A673 (cell line): ENCODE measurements around the gene RASSF7. TPM values are rescaled to one million over a fixed set of nuclear protein-coding genes. Genes with fewer than 3 reads are reported as not detected.

Source experiments
- BruUV-seq: library from RNA; stranded (reverse); fragments of 400-500 nt; replicated peaks from 2 replicates; lab custom pipeline; 2021; lab: Mats Ljungman, UMichigan
- CTCF ChIA-PET: fragments of 300-600 bp; sonication (Branson Sonifier 250); formaldehyde crosslinking; loops from one replicate; lab custom pipeline; 2022; ENCODE audit warnings: antibody characterized with exemption; lab: Charles Lee
- POLR2A ChIA-PET: fragments of 300-600 bp; sonication (Branson Sonifier 250); formaldehyde crosslinking; loops from one replicate; lab custom pipeline; 2022; ENCODE audit warnings: antibody characterized with exemption; ENCODE audit not compliant: low non-redundant PET; lab: Charles Lee
- DNase-seq: peaks from one replicate; pipeline ENCODE4 v3.0.0-alpha.2; 2015; ENCODE audit warnings: low spot score
- H3K27ac ChIP-seq: fragments of 200-600 bp; sonication (generic); 2 replicates; pipeline ENCODE4 v1.5.1; 2016; ENCODE audit warnings: mixed run types, low read depth, mild to moderate bottlenecking, mixed read lengths, antibody characterized with exemption, low read length; ENCODE audit not compliant: poor library complexity, severe bottlenecking
- H3K27me3 ChIP-seq: fragments of 200-600 bp; sonication (generic); replicated peaks from 2 replicates; pipeline ENCODE4 v1.6.1; 2017; ENCODE audit warnings: mixed run types, low read depth, mild to moderate bottlenecking, mixed read lengths, antibody characterized with exemption, low read length; ENCODE audit not compliant: insufficient read depth, poor library complexity
- H3K36me3 ChIP-seq: fragments of 200-600 bp; sonication (generic); 2 replicates; pipeline ENCODE4 v1.6.1; 2016; ENCODE audit warnings: mixed run types, mild to moderate bottlenecking, mixed read lengths, antibody characterized with exemption, low read length; ENCODE audit not compliant: insufficient read depth, poor library complexity, severe bottlenecking
- H3K4me1 ChIP-seq: fragments of 200-600 bp; sonication (generic); 2 replicates; pipeline ENCODE4 v1.6.1; 2017; ENCODE audit warnings: mixed run types, mild to moderate bottlenecking, mixed read lengths, antibody characterized with exemption, low read length; ENCODE audit not compliant: insufficient read depth, poor library complexity, severe bottlenecking
- H3K4me3 ChIP-seq: fragments of 200-600 bp; sonication (generic); 2 replicates; pipeline ENCODE4 v1.5.1; 2016; ENCODE audit warnings: low read depth, mixed run types, mild to moderate bottlenecking, mixed read lengths, low read length; ENCODE audit not compliant: poor library complexity, severe bottlenecking
- H3K9me3 ChIP-seq: fragments of 200-600 bp; sonication (generic); 2 replicates; pipeline ENCODE4 v1.6.1; 2016; ENCODE audit warnings: mixed run types, low read depth, mild to moderate bottlenecking, mixed read lengths, antibody characterized with exemption, low read length; ENCODE audit not compliant: poor library complexity, severe bottlenecking
- CTCF ChIP-seq: fragments of 300-800, 200-600 bp; sonication (generic); conservative IDR thresholded peaks from 2 replicates; pipeline ENCODE4 v1.5.1; 2017; ENCODE audit warnings: low read depth, mild to moderate bottlenecking, antibody characterized with exemption, low read length, moderate library complexity, mixed read lengths
- EZH2 ChIP-seq: fragments of 200-600 bp; sonication (generic); IDR thresholded peaks from 2 replicates; pipeline ENCODE4 v1.6.1; 2017; ENCODE audit warnings: borderline replicate concordance, low read depth, mild to moderate bottlenecking, mixed read lengths, antibody characterized with exemption, low read length; ENCODE audit not compliant: poor library complexity, severe bottlenecking
- intact Hi-C: fragments of 100-400 bp; cut with micrococcal nuclease; formaldehyde crosslinking; loops from one replicate; pipeline ENCODE4 v1.10.0; 2022; ENCODE audit not compliant: unreplicated experiment
- total RNA-seq: library from RNA; stranded (reverse); gene quantifications from 2 replicates; pipeline ENCODE4 v1.2.3, GENCODE V29; 2021

Gene RASSF7
- total RNA-seq, 1 experiment from 2014 or later, result 4.6 TPM

- Histone ChIP-seq H3K9me3 (no peaks in the 10 kb centered on the region), H3K4me1 (peaks cover 17% of the 10 kb centered on the region), H3K4me3 (peak within 1 kb of the TSS; percentile 71), H3K27me3 (no peaks in the 10 kb centered on the region), H3K27ac (peak within 1 kb of the TSS; percentile 93), H3K36me3 (peaks cover 11% of the 10 kb centered on the region)
- BruUV-seq, result no TSS peak
- DNase-seq, result peak; percentile 93
- intact Hi-C loops, result no loop called here
- ChIA-PET POLR2A (no interaction called here), CTCF (no interaction called here)
- TF ChIP-seq EZH2 (no peak), CTCF (no peak)
Observed at GRCh38 chr11:536841-537621, 23.7 kb upstream of the RASSF7 start, which contains the start of gene LRRC56. Gene LRRC56, plus strand, starts transcription at chr11:537527. Its CDS starts 3,158 bp downstream, at chr11:540685.

- H3K4me1 ChIP-seq, result peaks cover 17% of the 10 kb centered on the region
- peak overlapping the region; percentile 71 for H3K4me3 ChIP-seq
- H3K9me3 ChIP-seq, result no peaks in the 10 kb centered on the region
- no peak for DNase-seq
- TF ChIP-seq EZH2 (no peak), CTCF (no peak)
- intact Hi-C loops, result no loop called here
- POLR2A ChIA-PET, result no interaction called here
- no peaks in the 10 kb centered on the region for H3K27me3 ChIP-seq
- CTCF ChIA-PET, result no interaction called here
- no TSS peak for BruUV-seq
- H3K27ac ChIP-seq, result peak overlapping the region; percentile 73
- H3K36me3 ChIP-seq, result peaks cover 3% of the 10 kb centered on the region
Observed at GRCh38 chr11:537622-538430, 22.9 kb upstream of the RASSF7 start.

GRCh38 chr11:538431-539051, 22.2 kb upstream of the RASSF7 start:
- no peaks in the 10 kb centered on the region for H3K27me3 ChIP-seq
- TF ChIP-seq CTCF, result no peak
- no peak for TF ChIP-seq EZH2
- intact Hi-C loops, result no loop called here
- ChIA-PET CTCF (no interaction called here), POLR2A (no interaction called here)
- peaks cover 17% of the 10 kb centered on the region for H3K4me1 ChIP-seq
- no peak for DNase-seq
- no peak overlapping the region for H3K4me3 ChIP-seq
- H3K27ac ChIP-seq, result no peak overlapping the region
- no peaks in the 10 kb centered on the region for H3K9me3 ChIP-seq
- H3K36me3 ChIP-seq, result no peaks in the 10 kb centered on the region
- BruUV-seq, result no TSS peak
